Activated CD8-positive, alpha-beta memory T cell treated with anti-CD3 and anti-CD28 coated beads for 36 hours (primary cell): ENCODE measurements around the gene GULP1. TPM values are rescaled to one million over a fixed set of nuclear protein-coding genes. Genes with fewer than 3 reads are reported as not detected.
"Not testable (repeated sequence)": the region's sequence is repeated elsewhere in the genome, so short reads cannot be mapped to it uniquely, and the experiment has no call there.

Experiments
- CTCF ChIA-PET: fragments of 350-600 bp; sonication (Branson Sonifier 250); formaldehyde crosslinking; loops from one replicate; lab custom pipeline; 2021; ENCODE audit warnings: antibody characterized with exemption; lab: Charles Lee
- POLR2A ChIA-PET: fragments of 350-600 bp; sonication (Branson Sonifier 250); formaldehyde crosslinking; loops from one replicate; lab custom pipeline; 2021; ENCODE audit warnings: antibody characterized with exemption; lab: Charles Lee
- total RNA-seq, 2 experiments: library from RNA; stranded (reverse); gene quantifications; one replicate each; pipeline ENCODE4 v1.2.3, GENCODE V29; 2021

The GULP1 gene
- total RNA-seq, 2 experiments from 2014 or later = not detected

DNA sequence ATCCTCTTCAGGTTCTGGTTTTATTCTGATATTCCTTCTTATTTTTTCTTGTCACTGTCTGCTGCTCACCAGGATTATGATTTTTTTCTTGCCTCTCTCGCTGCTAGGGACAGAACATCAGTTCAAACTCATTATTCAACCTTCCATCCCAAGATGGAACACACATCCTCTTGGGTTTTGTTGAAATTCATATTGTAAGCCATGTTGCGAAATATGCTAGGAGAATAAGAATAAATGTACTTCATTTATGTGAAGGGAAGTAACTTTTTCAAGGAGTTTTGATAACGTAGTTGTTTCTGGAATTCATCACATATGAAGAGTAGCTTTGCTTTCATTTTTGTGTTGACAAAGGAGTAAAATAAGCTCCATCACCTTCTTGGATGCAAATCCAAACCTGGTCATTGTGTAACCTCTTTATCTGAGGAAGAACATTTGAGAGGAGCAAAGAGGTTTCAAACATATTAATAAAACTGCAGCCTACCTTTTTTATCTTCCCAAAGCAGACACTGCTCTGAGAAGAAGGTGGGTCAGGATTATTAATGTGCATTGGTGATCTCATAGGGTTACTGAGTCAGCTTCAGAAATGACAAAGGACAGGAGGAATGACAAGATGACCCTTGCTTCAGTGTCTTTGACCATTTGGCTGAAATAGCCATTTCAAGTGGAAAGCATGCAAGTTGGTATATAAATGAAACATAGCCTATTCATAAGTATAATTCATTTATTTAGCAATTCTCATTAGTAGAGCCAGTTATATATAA is 280.0 kb downstream of the GULP1 start:
- POLR2A ChIA-PET = no interaction called here
- CTCF ChIA-PET = no interaction called here

DNA sequence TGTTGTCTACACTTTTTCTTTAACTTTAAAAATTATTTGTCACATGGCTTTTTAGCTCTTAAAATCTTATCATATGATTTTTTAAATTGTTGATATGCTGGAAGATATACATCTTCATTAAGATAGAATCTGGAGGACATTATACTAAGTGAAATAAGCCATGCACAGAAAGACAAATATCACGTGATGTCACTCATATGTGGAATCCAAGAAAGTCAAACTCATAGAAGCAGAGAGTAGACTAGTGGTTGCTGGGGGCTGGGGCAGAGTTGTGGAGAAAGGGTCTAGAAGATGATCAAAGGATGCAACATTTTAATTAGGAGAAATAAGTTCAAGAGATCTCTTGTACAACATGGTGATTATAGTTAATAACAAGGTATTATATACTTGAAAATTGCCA is 280.9 kb downstream of the GULP1 start:
- ChIA-PET POLR2A (no interaction called here), CTCF (no interaction called here)

DNA sequence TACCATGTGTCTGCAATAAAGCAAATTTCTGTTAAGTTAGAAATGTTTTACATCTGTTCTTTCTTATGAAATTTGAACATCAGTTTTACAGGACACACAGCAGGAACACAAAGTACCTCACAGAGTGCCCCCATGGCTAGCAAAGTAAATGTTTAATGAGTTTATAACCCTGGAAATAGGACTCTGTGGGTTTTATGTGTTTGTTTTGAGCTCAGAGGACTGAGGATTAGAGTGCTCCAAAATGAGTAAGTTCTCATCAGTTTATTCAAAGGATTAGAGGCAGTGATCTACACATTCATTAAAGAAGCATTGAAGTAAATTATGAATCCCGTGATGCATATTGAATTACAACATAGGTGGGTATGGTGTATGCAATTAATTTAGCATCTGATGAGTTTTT is 281.8 kb downstream of the GULP1 start:
- POLR2A ChIA-PET = no interaction called here

DNA sequence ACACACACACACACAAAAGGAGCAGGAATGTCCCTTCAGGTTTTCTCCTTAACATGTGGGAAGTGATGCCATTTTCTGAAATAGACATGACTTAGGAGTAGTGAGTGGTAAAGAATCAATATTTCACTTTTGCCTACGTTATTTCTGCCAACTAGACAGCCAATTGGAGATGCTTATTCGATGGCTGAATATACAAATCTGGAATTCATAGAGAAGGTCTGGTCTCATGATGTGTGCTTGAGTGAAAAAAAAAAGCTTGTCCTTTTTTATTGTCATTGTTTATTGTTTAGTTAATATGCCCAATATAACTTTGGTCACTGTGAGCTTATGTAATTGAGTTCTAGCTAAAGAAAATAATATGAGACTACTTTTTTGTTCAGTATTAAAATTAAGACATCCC is 284.3 kb downstream of the GULP1 start:
- ChIA-PET POLR2A (no interaction called here), CTCF (no interaction called here)

More for the DNA sequence above, 281.8 kb downstream of the GULP1 start:
- CTCF ChIA-PET = no interaction called here

DNA sequence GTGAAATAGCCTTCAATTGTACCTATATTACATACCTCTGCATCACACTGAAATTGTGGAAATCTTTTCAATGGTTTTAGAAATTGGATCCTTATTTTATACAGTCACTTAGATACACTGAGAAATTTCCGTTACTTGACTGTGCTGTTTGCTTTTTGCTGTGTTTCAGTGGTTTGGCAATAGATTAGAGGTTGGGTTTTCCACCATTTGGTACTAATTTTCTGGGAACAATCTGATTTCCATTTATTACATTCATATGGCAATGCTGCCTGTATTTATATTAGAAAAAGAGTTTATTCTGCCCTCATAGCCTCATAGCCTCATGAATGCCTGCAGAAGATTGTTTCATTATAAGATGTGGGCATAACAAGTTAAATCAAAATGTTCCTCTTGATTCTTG is 285.0 kb downstream of the GULP1 start:
- POLR2A ChIA-PET = no interaction called here
- CTCF ChIA-PET = no interaction called here

DNA sequence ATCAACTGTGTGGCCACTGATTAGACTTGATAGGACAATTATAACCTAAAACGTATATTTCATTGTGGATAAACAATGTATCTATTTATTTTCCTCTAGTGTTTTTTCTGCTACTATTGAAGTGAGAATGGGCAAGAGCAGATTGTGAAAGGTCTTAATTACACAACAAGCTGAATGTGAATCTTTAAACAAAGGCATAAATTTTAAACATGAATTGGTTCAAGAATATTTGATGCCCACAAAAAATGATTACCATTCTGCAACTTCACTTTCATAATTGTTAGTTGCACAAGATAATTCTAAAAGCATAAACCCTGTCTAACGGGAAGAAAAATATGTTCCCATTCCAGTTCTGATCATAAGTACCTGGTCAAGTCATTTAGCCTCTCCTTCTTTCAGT is 285.6 kb downstream of the GULP1 start:
- ChIA-PET CTCF (no interaction called here), POLR2A (no interaction called here)

DNA sequence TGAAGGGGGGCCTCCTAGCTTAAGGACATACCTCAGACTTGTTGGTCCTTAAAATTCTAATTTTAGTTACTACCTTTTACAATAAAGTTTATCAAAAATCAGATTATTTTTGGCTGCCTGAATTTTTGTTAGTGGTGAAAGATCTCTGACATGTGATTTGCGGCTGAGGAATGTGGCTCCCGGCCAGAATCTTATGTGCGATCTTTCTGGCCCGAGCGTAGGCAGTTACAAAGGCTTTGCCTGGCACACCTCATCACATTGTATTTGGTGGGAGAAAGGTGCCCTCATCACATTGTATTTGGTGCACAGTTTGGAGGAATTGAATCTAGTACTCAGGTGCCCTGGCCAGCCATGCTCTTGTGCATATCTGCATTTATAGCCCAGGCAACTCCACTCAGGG is 289.1 kb downstream of the GULP1 start:
- ChIA-PET CTCF (no interaction called here), POLR2A (no interaction called here)

DNA sequence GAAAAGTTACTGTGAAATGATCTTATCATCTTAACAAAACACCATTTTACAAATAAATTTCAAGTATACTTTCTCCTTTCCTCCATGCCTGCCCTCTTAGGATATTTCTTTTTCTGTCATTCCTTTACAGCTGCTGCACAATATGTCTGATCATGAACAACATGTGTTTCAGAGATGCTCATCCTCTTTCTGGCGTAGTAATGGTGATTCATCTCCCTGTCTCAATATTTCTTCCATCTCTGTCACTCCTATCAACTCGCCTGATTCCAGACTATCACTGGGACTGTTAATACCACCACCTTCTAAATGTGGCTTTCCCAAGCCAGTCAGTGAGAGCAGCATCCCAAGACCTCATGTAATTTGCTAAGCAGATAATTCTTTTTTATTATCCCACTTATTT is 290.5 kb downstream of the GULP1 start:
- ChIA-PET CTCF (no interaction called here), POLR2A (no interaction called here)

DNA sequence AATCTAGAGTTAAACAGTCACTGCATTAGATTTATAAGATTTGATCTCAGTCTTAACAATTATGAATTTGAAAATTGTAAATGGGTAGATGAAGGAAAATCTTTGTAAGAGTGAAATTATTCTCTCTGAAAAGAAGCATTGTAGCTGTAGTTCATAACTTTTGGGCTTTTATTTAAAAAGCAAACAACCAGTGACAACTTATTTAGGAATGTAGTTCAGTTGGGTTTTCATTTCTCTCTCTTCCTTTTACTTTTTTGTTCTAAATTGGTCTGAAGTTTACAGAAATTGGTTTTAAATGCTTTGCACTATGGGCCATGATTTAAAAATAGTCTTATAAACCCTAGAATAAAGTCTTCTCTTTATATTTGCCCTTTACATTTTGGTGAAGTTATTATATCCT is 296.6 kb downstream of the GULP1 start:
- ChIA-PET POLR2A (no interaction called here), CTCF (no interaction called here)

DNA sequence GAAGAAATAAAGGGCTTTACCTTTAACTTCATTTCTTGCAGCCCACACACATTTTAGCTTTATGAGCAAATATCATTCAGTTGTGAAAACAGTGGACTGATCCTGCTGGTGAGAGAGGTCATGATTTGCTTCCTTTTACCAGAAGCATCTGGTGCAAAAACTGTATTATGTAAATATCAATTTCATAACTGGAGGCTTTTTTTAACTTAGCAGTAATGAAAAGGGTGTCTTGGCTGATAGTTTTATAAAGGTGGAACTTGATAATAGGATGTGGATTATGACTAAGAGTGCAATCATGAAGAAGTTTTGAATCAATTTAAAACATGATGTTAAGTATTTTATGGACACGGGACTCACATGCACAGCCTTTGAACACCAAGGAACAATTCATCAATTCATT is 304.4 kb downstream of the GULP1 start:
- ChIA-PET POLR2A (no interaction called here), CTCF (no interaction called here)

DNA sequence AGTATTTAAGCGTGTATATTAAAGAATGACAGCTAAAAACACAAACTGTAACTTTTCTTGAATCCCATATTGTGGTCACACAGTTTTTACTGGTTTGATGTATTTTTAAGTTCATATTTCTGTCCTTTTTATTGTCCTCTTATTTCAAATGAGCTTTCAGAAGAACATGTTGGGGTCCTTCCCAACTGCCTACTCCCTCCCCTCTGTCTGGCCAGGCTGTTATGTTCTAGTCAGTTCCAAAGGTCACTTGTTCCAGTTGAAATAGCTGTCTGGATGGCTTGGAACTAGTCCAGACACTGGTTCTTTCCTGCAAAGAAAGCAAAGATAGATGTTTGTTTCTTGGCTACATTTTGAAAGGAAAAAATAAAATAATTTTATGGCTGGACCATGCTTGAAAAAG is 306.9 kb downstream of the GULP1 start:
- ChIA-PET POLR2A (no interaction called here), CTCF (no interaction called here)

DNA sequence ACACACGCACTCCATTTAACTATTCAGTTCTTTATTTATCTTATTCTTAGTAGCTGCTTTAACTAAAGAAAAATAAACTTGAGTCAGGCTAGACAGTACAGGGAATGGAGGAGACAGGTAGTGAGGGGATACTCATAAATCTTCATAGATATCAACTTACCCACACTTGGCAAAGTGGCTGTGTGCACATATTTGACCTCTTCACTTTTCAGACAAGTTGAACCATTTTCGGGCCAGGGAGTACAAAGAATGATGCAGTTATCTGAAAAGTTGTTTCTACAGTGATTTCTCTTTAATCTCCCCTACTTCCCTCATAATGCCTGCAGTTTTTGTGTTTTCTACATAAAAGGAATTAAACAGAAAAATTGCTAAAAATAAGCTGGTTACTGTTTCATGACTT is 307.5 kb downstream of the GULP1 start:
- ChIA-PET CTCF (no interaction called here), POLR2A (no interaction called here)

DNA sequence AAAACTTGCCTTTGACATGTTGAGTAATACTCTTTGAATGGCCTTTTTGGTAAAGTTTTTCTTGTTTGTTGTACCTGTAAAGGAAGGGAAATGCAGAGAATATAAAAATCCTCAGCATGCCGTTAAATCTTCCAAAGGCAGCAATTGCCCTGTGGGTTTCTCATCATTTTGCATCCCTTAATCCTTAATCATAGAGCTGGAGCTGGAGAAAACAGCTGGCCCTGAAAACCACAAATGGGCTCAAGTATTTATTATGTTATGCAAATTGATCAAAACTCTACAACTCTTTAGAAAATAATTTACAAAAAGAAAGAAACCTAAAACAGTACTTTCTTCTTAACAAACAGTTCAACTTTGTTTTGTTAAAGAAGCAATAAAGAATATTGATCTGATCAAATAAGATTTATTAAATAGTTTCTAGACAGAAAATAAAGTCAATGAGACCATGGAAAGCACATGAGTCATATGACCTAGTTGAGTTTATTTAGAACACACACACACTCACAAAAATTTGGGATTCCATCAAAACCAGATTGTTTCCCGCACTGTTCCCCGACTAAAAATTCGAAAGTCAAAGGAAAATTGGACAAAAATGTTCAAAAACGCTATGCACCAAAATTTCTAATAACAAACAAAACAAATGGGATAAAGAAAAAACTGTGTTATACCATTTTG is 309.0 kb downstream of the GULP1 start:
- ChIA-PET POLR2A (no interaction called here), CTCF (no interaction called here)

DNA sequence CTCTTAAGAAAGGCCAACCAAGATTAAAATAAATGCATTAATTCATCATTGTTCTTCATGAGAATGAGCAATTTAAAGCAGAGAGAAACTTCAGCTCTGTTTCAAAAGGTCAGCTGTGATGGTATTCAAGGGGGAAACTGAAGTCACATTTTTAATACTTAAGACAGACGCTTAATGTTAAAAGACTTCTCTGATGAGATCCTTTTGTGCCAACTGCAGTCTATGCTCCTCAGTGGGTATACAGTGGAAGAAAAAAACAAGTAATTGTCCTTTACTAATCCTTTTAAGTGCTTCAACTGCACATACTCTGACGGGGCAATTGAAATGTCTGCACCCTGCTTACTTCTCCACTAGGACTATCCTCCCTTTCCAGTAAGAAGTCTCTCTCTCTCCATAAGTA is 309.7 kb downstream of the GULP1 start:
- ChIA-PET POLR2A (no interaction called here), CTCF (no interaction called here)

DNA sequence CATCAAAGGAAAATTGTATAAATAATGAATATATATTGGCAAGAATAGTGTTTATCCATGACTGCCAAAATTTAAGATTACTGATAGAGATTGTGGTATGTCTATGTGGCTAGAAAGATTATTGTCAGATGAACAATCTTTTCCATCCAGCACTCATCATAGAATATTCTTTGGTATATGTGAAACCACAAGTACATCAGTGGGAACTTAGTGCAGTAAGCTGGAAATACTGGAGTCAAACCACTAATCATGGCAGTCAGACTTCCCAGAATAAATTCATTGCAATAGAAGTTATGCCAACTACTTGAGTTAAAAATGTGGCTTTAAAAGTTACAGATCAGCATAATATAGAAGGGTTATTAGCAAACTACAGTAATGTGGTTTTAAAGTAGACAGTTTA is 310.3 kb downstream of the GULP1 start:
- ChIA-PET POLR2A (no interaction called here), CTCF (no interaction called here)

DNA sequence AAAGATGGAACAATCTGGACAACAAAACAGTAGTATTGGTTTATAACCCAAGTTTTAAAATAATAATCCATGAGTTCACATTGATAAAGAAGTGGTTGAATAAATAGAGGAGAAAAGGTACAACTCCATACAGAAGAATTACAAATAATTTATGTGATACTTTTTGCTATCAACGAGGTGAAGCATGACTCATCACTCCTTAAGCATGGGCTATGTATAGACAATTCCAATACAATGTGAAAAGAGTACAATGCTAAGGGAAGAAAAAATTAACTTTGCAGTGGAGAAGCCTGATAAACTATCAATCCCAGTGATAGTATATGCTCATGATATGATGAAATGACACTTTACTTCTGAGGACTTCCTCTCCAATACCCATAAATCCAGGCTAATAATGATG is 312.9 kb downstream of the GULP1 start:
- POLR2A ChIA-PET = no interaction called here
- CTCF ChIA-PET = no interaction called here

DNA sequence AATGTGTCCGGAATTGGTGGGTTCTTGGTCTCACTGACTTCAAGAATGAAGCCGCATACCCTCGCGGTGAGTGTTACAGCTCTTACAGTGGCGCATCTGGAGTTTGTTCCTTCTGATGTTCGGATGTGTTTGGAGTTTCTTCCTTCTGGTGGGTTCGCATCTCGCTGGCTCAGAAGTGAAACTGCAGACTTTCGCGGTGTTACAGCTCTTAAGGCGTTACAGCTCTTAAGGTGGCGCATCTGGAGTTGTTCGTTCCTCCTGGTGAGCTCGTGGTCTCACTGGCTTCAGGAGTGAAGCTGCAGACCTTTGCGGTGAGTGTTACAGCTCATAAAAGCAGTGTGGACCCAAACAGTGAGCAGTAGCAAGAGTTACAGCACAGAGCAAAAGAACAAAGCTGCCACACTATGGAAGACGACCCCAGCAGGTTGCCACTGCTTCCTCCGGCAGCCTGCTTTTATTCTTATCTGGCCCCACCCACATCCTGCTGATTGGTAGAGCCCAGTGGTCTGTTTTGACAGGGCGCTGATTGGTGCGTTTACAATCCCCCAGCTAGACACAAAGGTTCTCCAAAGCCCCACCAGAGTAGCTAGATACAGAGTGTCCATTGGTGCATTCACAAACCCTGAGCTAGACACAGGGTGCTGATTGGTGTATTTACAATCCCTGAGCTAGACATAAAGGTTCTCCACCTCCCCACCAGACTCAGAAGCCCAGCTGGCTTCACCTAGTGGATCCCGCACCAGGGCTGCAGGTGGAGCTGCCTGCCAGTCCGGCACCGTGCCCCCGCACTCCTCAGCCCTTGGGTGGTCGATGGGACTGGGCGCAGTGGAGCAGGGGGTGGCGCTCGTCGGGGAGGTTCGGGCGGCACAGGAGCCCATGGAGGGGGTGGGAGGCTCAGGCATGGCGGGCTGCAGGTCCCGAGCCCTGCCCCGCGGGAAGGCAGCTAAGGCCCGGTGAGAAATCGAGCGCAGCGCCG is 314.2 kb downstream of the GULP1 start:
- CTCF ChIA-PET, POLR2A ChIA-PET: not testable (repeated sequence)

DNA sequence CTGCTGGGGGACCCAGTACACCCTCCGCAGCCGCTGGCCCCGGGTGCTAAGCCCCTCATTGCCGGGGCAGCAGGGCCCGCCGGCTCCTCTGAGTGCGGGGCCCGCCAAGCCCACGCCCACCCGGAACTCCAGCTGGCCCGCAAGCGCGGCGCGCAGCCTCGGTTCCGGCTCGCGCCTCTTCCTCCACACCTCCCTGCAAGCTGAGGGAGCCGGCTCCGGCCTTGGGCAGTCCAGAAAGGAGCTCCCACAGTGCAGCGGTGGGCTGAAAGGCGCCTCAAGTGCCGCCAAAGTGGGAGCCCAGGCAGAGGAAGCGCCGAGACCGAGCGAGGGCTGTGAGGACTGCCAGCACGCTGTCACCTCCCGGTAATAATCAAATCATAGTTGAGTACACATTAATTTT is 314.9 kb downstream of the GULP1 start:
- POLR2A ChIA-PET, CTCF ChIA-PET: not testable (repeated sequence)

DNA sequence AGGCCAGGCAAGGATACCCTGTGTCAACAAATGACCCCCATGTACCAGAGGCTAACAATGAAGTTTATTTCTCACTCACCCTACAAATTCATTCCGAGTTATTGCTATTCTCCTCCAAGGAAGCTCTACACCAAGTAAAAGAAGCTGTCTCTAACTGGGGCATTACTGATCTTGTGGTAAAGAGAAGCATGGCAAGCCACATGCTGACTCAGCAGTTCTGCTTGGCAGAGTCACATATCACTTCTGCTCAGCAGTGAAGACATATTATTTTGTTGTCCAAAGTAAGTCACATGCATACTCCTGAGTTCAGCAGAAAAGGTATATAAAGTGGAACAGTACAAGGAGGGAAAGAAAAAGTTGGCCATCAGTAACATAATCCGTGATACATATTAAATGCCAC is 315.8 kb downstream of the GULP1 start:
- ChIA-PET CTCF (no interaction called here), POLR2A (no interaction called here)

DNA sequence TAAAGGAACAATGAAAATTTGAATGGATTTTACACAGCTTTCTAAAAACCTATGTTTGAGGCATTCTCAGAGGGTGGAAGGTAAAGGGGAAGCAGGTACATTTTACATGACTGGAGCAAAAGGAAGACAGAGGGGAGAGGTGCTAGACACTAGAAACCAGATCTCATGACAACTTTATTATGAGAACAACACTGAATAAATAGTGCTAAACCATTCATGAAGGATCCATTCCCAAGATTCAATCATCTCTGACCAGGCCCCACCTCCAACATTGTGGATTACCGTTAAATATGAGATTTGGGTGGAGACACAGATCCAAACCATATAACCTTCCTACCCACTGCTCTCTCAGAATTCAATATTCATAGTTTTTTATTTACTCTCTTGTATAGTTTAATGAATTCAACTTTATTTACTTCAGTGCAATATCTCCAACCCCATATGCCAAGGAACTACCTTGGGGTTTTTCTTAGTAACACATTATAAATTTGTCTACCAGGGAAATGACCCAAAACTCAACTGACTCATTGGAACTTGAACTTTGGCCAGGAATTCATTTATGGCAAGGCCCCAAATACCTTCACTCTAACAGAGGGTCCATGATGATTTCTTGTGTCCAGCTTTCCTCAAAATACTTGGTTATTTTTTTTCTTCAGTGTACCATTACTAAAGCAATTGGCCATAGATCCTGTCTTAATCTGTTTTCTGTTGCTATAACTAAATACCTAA is 317.8 kb downstream of the GULP1 start:
- ChIA-PET POLR2A (no interaction called here), CTCF (no interaction called here)
